Ramos (cell line): ENCODE data around the gene NUTM1.
"Not testable (repeated sequence)": the region's sequence is repeated elsewhere in the genome, so short reads cannot be mapped to it uniquely, and the experiment has no call there.

ENCODE experiments used
- in situ Hi-C: fragments of 300-500 bp; cut with MboI; formaldehyde crosslinking; loops from one replicate; pipeline ENCODE4 v1.14.3; 2022; ENCODE audit warnings: low sequenced_read_pairs; ENCODE audit not compliant: unreplicated experiment

Gene NUTM1

GRCh38 chr15:34360298-34360697, 17.2 kb downstream of the NUTM1 start:
- in situ Hi-C loops: loop anchor here (25.0 kb wide), 1 partner anchor 248 kb away; the partner anchor contains the start of genes EMC7 and PGBD4

- in situ Hi-C loops: loop anchor here (25.0 kb wide), 1 partner anchor 249 kb away; the partner anchor contains the start of genes EMC7 and PGBD4
Measured at GRCh38 chr15:34361278-34361677, 18.2 kb downstream of the NUTM1 start.

DNA sequence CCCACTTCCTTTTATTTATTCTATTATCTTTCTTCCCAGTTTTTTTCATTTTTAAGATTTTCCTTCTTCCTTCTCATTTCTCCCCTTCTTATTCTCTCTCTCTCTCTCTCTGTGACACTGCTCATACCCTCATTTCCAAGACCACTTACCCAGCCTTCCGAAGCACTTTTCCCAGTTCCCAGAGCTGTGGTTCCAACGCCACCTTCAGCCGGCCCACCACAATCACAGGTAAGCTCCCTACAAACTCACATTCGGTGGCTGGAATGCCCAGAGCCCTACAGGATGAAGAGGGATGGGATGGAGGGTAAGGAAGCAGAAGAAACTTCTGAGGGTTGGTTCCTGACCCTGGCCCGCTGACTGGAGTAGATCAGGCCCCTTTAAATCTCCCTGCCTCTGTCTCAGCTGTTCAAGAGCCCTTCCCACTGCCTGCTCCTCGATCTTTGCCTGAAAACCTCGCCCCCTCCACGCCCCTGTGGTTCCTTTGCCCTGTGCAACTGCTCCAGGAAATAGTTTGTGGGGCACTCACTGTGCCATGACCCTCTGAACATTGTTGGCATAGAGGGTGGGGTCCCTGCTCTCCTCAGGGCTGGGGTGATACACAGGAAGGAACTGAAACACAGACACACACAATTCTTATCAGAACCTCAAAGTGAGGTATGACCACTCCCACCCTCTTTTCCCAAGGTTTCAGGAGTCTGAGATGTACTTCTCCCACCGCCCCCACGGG, 19.1 kb downstream of the NUTM1 start:
- in situ Hi-C loops: loop anchor here (25.0 kb wide), 1 partner anchor 250 kb away; the partner anchor contains the start of genes EMC7 and PGBD4

DNA sequence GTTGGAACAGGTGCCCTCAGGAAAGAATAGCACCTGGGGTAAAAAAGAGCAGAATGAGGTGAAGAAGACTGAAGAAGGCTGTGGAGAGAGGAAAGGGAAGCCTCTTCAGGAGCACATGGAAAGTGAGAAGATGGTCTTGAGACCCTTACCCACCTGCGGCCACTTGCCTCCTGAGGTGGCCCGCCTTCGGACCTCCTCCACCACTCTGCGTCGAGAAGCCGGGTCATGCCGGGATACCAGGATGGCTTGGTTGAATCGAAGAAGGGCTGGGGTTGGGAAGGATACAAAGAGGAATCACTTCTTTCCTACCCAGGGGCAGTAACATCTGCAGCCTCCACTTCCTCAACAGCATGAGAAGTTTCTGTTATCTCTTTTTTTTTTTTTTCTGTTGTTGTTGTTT, 20.9 kb downstream of the NUTM1 start:
- in situ Hi-C loops: loop anchor here (25.0 kb wide), 1 partner anchor 252 kb away; the partner anchor contains the start of genes EMC7 and PGBD4

DNA sequence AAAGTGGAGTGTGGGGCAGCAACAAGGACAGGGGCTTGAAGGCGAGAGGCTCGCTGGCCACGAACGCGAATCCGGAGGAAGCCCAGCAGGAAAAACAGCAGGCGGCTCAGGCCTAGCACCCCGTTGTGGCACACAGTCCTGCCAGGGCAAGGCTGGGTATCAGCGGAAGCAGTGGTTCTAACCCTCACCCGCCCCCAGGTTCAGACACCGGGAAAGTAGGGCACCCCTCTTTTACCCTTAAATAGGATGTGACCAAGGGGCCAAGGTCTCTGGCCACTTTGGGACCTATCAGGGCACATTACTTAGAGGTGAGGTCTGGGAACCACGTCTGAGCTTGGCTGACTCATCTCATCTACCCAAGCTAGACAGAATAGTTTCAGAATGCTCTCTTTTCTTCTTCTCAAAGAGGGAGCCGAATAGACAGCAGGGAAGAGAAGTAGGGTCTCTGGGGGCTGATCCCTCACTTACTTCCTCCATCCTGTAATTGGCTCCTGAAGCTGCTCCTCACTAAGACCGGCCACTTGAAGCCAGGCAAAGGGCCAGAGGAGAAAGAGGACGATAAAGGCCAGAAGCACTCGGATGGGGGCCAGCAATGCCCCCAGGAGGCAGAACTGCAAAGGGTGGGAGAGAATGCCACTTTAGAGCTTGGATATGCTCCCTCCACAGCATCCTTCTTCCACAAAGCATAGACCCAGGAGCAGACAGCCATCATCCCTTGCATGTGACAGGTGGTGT, 22.1 kb downstream of the NUTM1 start:
- in situ Hi-C loops: loop anchor here (25.0 kb wide), 1 partner anchor 253 kb away; the partner anchor contains the start of genes EMC7 and PGBD4

GRCh38 chr15:34365836-34366235, 22.7 kb downstream of the NUTM1 start:
- in situ Hi-C loops: loop anchor here (25.0 kb wide), 1 partner anchor 254 kb away; the partner anchor contains the start of genes EMC7 and PGBD4

DNA sequence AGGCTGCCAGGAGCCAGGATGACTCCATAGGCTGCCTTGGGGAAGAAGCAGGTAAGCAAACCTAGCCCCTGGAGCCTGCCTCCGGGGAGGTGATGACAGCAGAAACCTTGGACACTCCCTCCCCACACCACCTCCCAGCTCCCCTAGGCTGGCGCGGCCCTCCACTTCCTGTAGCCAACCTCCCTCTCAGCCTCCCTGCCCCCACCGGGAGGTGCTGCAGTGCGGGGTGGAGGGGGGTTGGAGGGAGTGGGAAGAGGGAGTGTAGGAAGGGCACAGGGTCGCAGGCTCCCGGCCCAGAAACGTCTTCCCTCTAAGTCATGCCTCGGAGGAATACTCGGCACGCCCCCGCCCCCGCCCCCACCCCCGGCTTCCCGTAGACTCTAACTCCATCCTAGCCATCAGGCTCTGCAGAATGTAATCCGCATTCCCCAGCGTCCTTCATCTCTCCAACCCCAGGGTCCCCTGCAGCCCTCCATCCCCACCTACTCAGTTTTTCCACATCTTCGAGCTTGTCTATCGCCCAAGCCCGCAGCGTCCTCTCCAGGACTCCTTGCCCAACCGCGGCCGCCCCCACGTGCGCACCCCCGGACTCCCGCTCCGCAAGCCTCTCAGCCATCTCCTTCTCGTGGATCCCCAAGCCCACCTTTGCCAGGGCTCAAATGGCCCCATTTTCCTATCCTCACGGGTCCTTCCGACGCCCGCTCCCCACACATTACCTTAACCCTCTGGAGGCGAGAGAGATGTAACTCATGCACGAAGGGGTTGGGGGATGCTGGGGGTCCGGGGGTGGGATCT, 23.4 kb downstream of the NUTM1 start:
- in situ Hi-C loops: loop anchor here (25.0 kb wide), 1 partner anchor 254 kb away; the partner anchor contains the start of genes EMC7 and PGBD4

- in situ Hi-C loops: loop anchor here (25.0 kb wide), 1 partner anchor 255 kb away; the partner anchor contains the start of genes EMC7 and PGBD4
Measured at GRCh38 chr15:34367101-34368081, 24.3 kb downstream of the NUTM1 start, which contains the start of gene LPCAT4. LPCAT4 (minus strand) TSS chr15:34367196; CDS start chr15:34367100, 96 bp downstream.

- in situ Hi-C loops: loop anchor here (25.0 kb wide), 1 partner anchor 258 kb away; the partner anchor contains the start of genes EMC7 and PGBD4
Measured at GRCh38 chr15:34370129-34370528, 27.0 kb downstream of the NUTM1 start.

- in situ Hi-C loops: loop anchor here (25.0 kb wide), 1 partner anchor 258 kb away; the partner anchor contains the start of genes EMC7 and PGBD4
Measured at GRCh38 chr15:34370643-34371042, 27.5 kb downstream of the NUTM1 start.

GRCh38 chr15:34373951-34374350, 30.8 kb downstream of the NUTM1 start:
- in situ Hi-C loops: loop anchor here (25.0 kb wide), 1 partner anchor 262 kb away; the partner anchor contains the start of genes EMC7 and PGBD4

DNA sequence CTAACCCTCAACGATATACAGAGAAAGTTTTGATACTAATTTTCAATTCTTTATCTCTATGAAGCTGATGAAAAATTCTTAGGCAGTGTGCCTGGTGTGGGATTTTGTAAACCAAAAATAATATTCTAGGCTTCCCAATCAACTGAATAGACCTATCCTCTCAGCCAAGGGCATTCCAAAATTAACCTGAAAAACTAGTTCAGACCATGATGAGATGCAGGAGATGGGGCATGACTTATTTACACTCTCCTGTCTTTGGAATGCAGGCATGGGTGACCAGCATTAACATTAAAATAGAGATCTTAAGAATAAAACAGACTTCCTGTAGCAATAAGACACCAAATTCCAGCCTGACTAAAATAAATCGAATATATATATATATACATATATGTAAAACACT, 31.7 kb downstream of the NUTM1 start:
- in situ Hi-C loops: loop anchor here (25.0 kb wide), 1 partner anchor 263 kb away; the partner anchor contains the start of genes EMC7 and PGBD4

GRCh38 chr15:34375541-34375940, 32.4 kb downstream of the NUTM1 start:
- in situ Hi-C loops: not testable (repeated sequence)

DNA sequence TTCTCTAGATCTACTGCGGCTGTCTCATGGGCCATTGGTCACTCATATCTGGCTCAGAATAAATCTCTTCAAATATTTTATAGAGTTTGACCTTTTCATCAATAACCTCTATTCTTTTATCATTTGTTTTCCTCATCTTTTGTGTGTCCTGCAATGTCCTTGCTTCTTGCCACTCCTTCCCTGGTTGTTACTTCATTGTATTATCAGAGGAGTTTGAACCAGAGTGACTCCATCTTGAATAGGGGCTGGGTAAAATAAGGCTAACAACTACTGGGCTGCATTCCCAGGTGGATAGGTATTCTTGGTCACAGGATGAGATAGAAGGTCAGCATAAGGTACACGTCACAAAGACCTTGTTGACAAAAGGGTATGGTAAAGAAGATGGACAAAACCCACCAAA, 33.7 kb downstream of the NUTM1 start:
- in situ Hi-C loops: no loop called here

GRCh38 chr15:34380491-34380890, 37.4 kb downstream of the NUTM1 start:
- in situ Hi-C loops: not testable (repeated sequence)

- in situ Hi-C loops: not testable (repeated sequence)
Measured at GRCh38 chr15:34381829-34382521, 38.9 kb downstream of the NUTM1 start.

DNA sequence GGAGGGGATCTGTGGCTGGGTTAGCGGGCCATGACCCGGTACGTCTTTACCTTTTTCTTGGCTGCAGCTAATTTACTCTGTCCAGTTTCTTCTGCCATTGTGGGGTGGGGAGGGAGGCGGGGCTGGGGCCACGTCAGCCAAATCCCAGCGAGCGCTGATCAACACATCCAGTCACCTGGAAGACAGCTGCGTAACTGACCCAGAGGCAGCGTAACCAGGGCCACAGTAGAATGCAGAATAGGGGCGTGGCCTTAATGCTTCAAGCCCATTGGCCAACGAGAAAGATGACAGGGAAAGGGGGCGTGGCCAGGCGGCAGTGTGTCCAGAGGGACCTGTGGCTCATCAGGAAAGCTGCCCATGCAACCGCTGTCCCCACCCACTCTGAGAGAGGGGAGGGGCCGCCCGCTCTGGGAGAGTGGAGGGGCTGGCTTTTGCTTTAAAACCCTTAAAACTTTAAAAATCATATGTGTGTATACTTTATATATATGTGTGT, 46.5 kb downstream of the NUTM1 start:
- in situ Hi-C loops: not testable (repeated sequence)

- in situ Hi-C loops: not testable (repeated sequence)
Measured at GRCh38 chr15:34392981-34393380, 49.9 kb downstream of the NUTM1 start.
